Activated effector memory CD4-positive, alpha-beta T cell treated with anti-CD3 and anti-CD28 coated beads, Interleukin-2, amount 50 U/mL, for 16 hours (primary cell): ENCODE results near the gene ZNF275.
A peak's percentile ranks its signal among the peaks of the same experiment; 100 is the strongest.
"Not testable (repeated sequence)": the region's sequence is repeated elsewhere in the genome, so short reads cannot be mapped to it uniquely, and the experiment has no call there.

ENCODE experiments used
- DNase-seq: peaks from one replicate; pipeline ENCODE4 v3.0.0-alpha.2; 2020

ZNF275 gene

DNA sequence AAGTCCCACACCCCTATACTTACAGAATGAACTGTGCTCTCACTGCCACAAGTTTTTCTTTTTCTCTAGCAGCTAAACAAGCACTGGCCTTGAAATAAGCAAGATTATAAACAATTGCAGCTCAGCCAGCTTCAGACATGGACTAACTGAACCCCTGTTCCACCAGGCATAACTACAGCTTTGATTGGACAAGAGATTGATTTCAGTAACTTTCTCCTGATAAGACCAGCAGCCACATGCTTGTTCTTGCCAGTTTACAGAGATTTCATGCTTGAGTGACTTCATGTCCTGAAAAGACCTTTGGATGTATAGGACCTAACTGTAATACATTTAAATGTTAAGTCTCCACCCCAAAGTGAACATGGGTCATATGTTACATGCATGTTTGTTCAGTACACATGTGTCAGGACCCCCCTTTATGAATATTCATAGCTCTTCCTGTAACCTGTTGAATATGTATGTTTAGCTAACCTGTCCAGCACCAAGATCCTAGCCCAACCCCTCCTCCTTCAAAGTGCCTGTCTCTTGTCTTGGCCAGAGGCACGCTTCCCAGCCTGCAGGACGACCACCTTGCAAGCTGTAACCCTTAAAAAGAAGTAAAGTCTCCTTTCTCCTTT lies 27.9 kb downstream of the ZNF275 start:
- no peak for DNase-seq

DNA sequence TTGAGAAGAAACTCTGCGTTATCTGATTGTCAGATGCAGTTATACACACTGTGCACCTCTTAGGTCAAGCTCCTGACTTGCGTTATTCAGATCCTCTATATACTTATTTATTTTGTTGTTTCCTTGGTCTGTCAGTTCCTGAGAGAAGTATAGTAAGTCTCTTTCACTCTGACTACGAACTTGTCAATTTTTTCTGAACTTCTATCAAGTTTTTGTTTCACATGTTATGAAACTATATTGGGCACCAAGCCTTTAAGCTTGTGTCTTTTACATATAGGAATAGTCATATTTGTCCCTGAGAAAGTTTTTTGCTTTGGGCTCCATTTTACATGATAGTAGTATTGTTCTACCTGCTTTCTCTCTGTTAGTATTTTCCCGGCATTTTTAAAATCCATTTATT lies 31.7 kb downstream of the ZNF275 start:
- no peak for DNase-seq

DNA sequence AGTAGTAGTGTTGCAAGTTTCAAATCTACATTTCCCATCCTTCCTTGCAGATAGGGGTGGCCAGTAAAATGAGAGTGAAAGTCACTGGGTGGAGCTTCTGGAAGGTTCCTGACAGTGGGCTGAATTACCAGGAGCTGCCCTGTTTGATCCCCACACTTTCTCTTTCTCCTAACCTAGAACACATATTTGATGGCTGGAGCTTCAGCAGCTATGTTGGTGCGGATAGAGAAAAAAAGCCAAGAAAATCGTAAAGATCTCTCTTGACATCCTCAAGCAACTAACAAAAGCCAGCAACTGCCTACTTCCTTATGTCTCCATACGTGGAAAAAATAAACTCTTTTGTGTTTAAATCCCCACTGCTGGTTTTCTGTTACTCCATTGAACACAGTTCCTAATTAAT lies 32.2 kb downstream of the ZNF275 start:
- DNase-seq = no peak

DNA sequence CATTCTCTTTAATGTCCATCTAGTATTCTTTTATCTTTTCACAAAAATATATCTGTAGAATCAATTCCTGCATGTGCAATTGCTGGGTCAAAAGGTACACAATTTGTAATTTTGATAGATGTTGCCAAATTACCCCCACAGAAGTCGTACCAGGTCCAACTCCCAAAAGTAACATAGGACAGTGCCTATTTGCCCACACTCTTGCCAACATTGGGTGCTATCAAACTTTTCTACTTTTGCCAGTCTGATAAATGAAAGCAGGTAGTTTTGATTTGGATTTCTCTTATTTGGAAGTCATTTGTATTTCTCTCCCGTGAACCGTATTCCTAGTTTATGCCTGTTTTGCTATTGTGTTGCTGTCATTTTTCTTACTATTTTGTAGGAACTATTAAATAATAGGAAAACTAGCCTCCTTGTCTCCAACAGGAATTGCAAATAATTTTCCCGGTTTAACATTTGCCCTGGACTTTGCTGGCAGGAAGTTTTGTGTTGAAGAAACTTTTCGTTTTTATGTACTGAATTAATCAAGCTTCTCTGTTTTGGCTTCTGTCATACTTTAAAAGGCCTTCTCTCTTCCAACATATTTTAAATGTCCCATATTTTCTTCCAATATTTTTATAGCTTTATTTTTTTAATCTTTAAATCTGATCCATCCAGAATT lies 33.1 kb downstream of the ZNF275 start:
- DNase-seq = no peak

DNA sequence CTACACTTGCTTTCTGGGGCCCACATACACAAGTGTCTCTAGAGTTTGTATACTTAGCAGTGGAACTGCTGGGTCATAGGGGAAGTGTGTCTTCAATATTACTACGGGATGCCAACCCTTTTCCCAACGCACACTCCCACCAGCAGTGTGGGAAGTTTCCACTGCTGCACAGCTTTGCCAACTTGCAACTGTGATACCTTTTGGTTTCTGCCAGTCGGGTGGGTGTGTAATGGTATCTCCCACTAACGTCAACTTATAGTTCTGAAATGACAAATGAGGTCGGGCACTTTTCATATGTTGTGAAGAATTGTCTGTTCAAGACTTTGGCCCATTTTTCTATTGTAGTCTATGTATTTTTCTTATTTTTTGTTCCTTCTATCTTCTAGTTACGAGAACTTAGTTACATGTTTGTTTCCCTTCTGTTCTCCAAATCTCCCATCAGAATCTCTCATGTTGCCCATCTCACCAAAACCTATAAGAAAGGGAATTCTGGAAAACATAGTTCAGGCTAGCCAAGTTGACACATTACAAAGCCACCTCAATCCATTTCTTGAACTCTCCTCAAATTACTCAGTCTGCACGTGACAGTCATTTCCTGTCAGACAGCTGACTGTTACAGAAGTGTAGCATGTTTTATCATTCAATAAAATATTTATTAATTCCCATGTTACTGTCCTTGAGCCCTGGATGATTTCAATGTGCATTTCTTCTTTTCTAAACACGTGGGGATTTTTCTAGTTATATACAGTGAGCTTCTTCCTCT lies 36.5 kb downstream of the ZNF275 start:
- no peak for DNase-seq

DNA sequence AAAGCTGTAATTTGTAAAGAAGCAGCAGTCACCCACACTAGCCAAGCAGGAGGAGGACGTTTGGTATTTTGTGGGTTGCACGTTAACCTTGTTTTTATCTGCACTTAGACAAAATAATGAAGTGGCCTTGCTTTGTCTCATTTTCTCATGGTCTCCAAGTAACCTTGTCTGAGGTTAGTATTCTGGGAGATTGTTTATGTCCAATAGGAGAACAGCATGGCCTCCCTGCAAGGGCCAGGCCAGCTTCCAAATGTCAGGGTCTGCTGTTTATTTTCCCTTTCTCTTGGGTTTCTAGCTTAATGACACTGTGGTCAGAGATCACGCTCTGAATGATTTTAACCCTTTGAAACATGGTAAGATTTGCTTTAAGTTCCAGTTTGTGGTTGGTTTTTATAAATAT lies 37.3 kb downstream of the ZNF275 start:
- DNase-seq = no peak

DNA sequence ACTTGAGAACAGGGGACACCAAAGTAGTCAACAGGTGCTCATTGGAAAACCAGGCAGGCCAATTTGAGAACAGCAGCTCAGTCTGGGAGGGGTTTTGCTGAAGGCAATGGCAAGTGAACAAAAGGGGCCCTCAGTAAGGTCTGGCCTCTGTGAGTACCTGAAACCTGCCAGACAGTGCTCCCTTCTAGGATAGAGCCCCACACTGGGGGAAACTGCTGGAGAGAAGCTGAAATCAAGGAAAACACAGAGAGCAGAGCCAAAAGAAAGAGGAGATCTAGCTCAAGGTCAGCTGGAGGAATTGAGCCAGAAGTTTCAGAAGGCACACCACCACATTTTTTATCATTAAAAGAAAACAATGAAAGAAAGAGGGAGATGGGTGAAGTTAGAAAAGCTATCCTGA lies 39.0 kb downstream of the ZNF275 start:
- DNase-seq = no peak

DNA sequence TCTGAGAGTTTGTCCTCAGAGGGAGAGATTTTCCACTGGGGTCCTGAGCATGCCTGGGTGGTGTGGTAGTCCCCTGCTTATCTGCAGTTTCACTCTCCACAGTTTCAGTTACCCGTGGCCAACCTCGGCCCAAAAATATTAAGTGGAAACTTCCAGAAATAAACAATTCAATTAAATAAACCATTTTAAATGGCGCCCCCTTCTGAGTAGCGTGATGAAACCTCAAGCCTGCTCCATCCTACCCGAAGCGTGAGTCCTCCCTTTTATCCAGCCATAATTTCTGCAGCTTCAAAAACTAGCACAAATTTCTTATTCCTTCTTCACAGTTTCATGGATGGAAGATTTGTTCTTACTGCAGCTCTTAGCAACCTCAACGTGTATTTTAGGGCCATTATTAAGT lies 40.5 kb downstream of the ZNF275 start:
- no peak for DNase-seq

DNA sequence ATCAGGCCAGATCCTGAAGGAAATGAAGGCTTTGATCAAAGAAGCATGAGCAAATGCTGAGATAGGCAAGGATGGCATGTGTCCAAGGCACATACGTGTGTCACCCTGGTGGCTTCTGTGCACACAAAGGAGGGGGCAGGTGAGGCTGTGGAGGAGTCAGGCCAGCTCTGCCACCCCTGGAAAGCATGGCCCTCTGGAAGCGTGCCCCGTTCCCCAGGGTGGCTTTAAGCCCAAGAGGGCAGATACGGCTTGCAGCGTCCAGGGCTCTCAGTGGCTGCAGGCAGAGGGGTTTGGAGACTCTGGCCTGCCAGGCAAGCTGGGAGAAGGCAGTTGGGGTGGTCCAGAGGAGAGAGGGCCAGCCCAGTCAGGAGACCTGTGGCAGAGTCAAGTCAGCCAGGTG lies 41.6 kb downstream of the ZNF275 start:
- no peak for DNase-seq

DNA sequence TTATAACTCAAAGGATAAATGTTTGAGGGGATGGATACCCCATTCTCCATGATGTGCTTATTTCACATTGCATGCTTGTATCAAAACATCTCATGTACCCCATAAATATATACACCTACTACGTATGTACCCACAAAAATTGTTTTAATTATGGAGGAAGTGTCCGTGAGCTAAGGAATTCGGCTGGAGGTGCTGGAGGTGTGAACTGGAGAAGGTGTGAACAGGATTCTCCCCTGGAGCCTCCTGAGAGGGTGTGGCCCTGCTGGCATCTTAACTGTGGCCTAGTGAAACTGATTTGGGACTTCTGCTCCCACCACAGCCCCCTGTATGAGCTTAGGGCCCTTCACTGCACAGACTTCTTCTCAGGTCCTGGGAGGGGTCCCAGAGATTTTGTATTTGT lies 43.8 kb downstream of the ZNF275 start:
- DNase-seq = no peak

DNA sequence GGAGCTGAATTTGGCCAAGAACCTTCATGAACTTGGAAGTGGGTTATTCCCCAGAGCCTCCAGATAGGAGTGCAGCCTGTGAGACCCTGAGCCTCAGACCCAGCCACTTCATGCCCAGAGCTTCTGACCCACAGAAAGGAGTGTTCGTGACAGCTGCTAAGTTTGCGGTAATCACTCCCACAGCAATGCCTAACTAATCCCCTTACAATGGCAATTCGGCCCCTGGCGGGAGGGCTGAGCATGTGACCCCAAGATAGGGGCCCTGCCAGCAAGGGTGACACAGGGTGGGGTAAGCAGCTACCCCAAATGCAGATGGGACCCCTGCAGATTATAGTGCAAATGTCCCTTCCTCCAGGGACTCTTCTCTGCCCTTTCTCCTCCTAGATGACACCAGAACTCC lies 44.7 kb downstream of the ZNF275 start:
- peak; percentile 2 for DNase-seq

DNA sequence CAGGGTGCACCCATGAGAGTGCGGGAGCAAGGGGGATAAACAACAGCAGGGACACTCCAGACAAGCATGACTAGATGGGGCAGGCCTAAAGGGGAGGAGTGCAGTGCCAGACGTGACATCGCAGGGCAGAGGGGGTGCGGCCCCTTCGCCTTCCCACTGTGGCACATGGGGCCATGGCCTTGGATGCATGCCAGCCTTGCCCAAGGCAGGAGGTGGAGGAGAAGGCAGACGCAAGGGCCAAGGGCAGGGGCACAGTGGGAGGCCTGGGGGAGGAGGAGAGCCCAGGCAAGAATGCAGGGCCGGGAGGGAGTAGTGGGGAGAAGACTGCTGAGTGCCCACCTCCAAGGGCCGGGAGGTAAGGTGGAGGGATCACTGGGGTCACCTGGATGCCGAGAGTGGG lies 45.6 kb downstream of the ZNF275 start:
- peak; percentile 27 for DNase-seq

DNA sequence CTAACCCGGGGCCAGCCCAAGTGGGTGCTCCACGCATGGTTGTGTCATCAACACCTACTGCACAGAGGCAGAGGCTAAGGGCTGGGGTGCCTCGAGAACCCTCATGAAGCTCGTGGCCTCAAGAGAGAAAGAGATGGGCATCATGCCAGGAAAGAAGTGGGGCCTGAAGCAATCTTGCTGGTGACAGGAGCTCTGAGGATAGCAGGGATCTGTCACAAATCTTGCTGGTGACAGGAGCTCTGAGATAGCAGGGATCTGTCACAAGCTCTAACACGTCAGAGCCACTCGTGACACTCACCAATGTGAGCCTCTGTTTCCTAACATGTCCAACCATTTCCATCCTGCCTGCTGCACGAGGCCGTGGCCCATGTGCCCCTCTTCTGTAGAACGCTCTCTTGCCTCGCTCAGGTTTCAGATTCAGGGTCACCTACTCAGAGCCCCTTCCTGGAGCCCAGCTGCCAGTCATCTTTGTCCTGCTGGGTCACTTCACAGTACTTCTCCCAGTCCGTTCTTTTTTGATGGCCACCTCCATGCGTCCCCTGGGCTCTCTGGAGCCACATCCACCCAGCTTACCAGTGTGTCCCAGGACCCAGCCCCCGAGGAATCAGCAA lies 46.1 kb downstream of the ZNF275 start:
- no peak for DNase-seq

DNA sequence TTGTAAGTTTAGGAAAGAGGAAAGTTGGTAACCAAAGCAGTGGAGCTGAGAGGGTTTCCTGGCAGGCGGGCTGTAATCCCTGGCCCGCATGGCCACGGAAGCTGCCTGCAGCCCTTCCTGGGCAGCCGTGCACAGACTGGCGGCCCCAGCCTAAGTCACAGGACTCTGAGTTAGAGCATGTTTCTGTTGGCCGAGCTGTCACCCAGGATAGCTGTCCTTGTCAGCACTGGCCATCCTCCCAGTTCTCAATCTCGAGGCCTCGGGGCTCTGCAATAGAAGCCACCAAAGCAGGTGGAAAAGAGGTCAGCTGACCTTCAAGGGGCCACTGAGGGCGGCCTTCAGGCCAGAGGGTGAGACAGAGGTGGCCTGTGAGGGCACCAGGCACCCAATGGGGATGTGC lies 46.7 kb downstream of the ZNF275 start:
- no peak for DNase-seq

DNA sequence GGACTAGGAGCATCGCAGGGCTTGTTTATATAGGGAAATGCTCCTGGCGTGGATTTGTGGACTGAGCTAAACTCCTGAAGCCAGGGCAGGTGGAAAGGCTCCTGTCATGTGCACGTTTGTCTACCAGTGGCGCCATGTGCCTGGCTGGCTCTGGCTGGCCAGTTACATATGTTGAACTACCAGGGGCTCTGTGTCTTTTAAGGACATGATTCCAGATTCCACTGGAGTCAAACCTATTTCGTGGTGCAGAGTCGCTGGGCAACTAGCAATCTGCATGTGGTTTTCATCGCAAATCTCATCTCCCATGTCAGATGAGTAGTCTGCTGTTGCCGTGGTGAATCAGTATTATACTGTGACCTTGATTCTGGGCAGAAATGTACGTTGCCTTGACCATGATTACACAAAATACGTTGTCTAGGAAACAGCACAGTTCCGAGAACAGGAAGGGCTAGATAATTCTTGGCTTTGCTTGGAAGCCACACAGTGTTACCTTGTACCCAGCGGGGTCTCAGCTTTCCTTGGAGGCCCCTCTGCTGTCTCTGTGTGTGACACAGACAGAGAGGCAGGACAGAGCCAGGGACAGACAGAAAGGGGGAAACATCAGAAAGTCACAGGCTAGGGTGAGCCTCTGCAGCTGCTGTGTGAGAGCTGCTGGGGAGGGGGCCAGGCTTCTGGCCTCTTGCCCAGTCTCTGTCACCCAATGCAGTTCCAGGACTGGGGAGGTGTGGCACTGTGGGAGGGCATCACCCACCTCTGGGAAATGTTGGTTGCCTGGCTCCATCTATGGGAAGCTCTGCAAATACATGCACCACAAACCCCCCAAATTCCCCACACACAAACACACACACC lies 48.0 kb downstream of the ZNF275 start:
- DNase-seq = no peak

DNA sequence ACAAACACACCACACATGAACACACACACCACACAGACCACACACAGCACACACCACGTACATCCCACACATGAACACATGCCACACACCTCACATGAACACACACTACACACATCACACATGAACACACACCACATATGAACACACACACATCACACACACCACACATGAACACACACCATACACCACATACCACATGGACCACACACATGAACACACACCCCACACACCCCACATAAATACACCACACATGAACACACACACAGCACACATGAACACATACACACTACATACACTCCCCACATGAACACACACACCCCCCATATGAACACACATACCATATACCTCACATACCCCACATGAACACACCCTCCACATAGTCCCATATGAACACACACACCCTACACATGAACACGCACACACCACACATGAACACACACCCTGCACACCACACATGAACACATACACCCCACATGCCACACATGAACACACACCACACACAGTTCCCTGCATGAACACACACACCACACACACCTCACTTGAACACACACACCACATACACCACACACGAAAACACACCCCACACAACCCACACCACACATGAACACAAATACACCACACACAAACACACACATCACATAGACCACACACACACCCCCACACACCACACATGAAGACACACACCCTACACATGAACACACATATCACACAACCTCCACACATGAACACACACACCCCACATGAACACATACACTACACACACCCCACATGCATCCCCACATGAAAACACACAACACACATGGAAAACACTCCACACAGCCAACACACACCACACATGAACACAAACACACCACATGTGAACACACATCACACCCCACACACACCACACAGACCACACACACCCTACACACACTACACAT lies 48.9 kb downstream of the ZNF275 start:
- DNase-seq = no peak

DNA sequence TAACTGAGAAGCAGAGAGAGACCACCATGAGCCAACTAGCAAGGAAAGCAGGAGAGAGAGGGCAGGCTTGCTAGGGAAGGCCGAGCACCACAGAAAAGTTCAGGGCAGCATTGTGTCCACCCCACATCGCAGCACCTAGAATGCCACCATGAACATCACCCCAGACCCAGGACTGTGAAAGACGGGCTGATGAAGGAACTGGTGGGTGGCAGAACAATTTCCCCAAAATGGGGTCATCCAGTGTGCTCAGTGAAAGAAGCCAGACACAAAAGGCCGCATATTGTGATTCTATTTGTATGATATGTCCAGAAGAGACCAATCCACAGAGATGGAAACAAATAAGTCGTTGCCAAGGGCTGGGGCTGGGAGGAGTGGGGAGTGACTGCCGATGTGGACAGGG lies 50.4 kb downstream of the ZNF275 start:
- DNase-seq = no peak

DNA sequence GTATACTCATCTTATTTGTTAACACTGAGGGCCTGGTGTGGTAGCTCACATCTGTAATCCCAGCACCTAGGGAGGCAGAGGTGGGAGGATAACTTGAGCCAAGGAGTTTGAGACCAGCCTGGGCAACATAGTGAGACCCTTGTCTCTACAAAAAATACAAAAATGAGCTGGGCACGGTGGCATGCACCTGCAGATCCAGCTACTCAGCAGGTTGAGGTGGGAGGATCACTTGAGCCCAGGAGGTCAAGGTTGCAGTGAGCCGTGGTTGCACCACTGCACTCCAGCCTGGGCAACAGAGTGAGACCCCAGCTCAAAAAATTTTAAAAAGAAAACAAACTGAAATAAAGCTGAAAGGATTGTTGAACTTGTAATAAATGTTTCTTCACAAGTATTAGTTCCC lies 51.0 kb downstream of the ZNF275 start:
- not testable (repeated sequence) for DNase-seq

DNA sequence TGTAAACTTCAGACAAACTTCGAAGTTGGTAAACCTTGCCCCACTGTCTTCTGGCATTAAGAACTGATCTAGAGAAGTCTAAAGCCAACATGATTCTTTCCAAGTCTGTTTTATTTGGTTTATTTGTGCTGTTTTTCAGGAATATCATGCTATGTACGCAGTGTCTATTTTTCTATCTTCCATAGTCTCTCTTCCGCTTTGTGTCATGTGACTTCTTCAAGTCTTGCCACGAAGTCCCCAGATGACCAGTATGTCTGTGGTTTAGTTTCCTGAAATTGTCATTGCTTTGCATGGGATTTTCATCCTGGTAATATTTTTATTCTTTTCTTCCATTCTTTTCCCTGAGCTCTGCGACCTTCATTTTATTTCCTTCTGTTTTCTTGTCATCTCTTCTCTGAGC lies 52.1 kb downstream of the ZNF275 start:
- DNase-seq = no peak

DNA sequence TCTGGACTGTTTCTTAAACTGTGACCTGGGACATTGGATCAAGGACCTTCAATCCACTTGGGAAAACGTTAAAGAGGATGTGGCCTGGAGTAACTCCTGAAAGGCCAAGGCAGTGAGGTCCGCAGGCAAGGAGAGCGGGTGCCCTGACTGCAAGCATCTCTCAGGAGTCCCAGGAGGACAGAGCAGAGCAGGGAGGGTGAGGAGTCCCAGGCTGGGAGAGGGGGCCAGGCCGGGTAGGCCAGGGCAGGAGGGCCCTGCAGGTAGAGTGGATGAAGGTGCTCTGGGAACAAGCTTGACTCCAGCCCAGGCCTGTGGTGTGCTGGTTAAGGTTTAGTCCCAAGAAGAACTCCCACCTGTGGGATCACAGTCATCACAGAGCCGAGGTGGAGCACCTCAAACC lies 53.4 kb downstream of the ZNF275 start:
- DNase-seq = no peak

DNA sequence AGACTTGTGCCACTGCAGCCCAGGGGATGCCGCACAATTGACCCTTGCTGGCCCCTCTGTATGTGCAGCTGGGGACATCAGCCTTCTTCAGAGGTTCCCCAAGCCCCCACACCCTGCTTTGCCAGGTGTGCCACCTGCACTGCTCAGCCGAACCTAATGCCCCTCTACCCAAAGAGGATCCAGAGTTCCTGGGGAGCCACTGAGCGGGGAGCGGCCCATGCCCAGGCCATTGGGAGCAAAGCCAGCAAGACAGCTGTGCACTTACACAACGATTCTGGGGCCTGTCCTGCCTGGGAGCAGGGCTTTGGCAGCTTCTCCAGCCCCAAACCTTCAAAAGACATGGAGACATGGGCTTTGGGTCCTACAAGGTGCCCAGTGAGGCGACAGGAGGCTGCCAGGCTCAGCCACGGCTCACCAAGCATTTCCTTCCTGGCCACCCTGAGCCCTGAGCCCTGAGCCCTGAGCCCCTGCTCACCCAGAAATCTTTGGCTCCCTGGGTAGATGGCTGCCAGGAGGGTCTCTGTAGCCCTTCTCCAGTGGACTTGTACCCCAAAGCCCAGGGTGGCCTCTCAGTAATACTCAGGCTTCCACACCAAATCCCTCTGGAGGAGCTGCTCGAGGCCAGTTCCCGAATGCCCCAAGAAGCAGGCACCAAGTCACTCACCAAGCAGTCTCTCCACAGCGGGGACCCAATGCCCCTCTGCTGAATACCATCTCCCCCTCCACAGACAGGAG lies 54.2 kb downstream of the ZNF275 start:
- DNase-seq = no peak
